Cardiac septum (tissue), 1 donor: ENCODE results near the gene MFSD2B. TPM values are rescaled to one million over a fixed set of nuclear protein-coding genes. Genes with fewer than 3 reads are reported as not detected.
"Not testable (repeated sequence)": the region's sequence is repeated elsewhere in the genome, so short reads cannot be mapped to it uniquely, and the experiment has no call there.

Experiments
- DNase-seq: peaks from one replicate; pipeline ENCODE4 v3.0.0-alpha.2; 2020; ENCODE audit warnings: low spot score
- intact Hi-C: fragments of 100-400 bp; cut with DNase I; formaldehyde crosslinking; loops from one replicate; pipeline ENCODE4 v1.14.0; 2022
- total RNA-seq: library from RNA; stranded (reverse); fragmentation: NEBNext Ultra II Directional; extraction: Animal tissue kit (Norgen Biotek cat#: 25700); gene quantifications from one replicate; pipeline ENCODE4 v1.2.1, GENCODE V29; 2021
- donor health status: DM: no; HTN: no; CAD: no.

The MFSD2B gene
- total RNA-seq, 1 donor from 2014 or later, result not detected

- no peak for DNase-seq
Measured at GRCh38 chr2:24017711-24018110, 7.8 kb downstream of the MFSD2B start.

GRCh38 chr2:24018241-24018640 is 8.4 kb downstream of the MFSD2B start:
- intact Hi-C loops, result no loop called here
- no peak for DNase-seq

More at GRCh38 chr2:24017711-24018110, 7.8 kb downstream of the MFSD2B start:
- intact Hi-C loops, result no loop called here

- intact Hi-C loops, result no loop called here
- no peak for DNase-seq
Measured at GRCh38 chr2:24019729-24020128, 9.8 kb downstream of the MFSD2B start.

GRCh38 chr2:24020244-24020643 is 10.4 kb downstream of the MFSD2B start:
- no peak for DNase-seq
- intact Hi-C loops, result no loop called here

GRCh38 chr2:24021122-24021998 is 11.5 kb downstream of the MFSD2B start:
- no peak for DNase-seq
- intact Hi-C loops, result no loop called here

GRCh38 chr2:24022324-24022974 is 12.6 kb downstream of the MFSD2B start:
- intact Hi-C loops, result no loop called here
- no peak for DNase-seq

- intact Hi-C loops, result no loop called here
- no peak for DNase-seq
Measured at GRCh38 chr2:24022975-24023575, 13.2 kb downstream of the MFSD2B start.

- intact Hi-C loops, result no loop called here
- DNase-seq, result no peak
Measured at GRCh38 chr2:24024018-24024417, 14.1 kb downstream of the MFSD2B start.

GRCh38 chr2:24024996-24025663 is 15.2 kb downstream of the MFSD2B start:
- no peak for DNase-seq
- intact Hi-C loops, result no loop called here

- no peak for DNase-seq
- intact Hi-C loops, result no loop called here
Measured at GRCh38 chr2:24026233-24026632, 16.3 kb downstream of the MFSD2B start.

- intact Hi-C loops, result no loop called here
- DNase-seq, result no peak
Measured at GRCh38 chr2:24038786-24039499, 29.1 kb downstream of the MFSD2B start.

- intact Hi-C loops, result loop anchor here (10.0 kb wide), 1 partner anchor 116 kb away; the partner anchor contains the start of gene ATAD2B
- DNase-seq, result no peak
Measured at GRCh38 chr2:24040511-24040910, 30.6 kb downstream of the MFSD2B start.

- intact Hi-C loops, result loop anchor here (10.0 kb wide), 1 partner anchor 118 kb away; the partner anchor contains the start of gene ATAD2B
- DNase-seq, result not testable (repeated sequence)
Measured at GRCh38 chr2:24043133-24043532, 33.2 kb downstream of the MFSD2B start.

GRCh38 chr2:24045511-24046508 is 35.9 kb downstream of the MFSD2B start:
- intact Hi-C loops, result loop anchor here (10.0 kb wide), 1 partner anchor 121 kb away; the partner anchor contains the start of gene ATAD2B

GRCh38 chr2:24046599-24046929 is 36.7 kb downstream of the MFSD2B start:
- intact Hi-C loops, result loop anchor here (10.0 kb wide), 1 partner anchor 122 kb away; the partner anchor contains the start of gene ATAD2B
- no peak for DNase-seq

More at GRCh38 chr2:24045511-24046508, 35.9 kb downstream of the MFSD2B start:
- no peak for DNase-seq

- intact Hi-C loops, result loop anchor here (10.0 kb wide), 1 partner anchor 122 kb away; the partner anchor contains the start of gene ATAD2B
- DNase-seq, result peak; percentile 95
Measured at GRCh38 chr2:24046930-24047702, 37.2 kb downstream of the MFSD2B start, which contains the start of gene WDCP. TSS of gene WDCP (minus strand) at chr2:24047391. CDS start at chr2:24039494, 7,897 bp downstream.

GRCh38 chr2:24047703-24048033 is 37.8 kb downstream of the MFSD2B start:
- DNase-seq, result no peak
- intact Hi-C loops, result loop anchor here (10.0 kb wide), 1 partner anchor 123 kb away; the partner anchor contains the start of gene ATAD2B
